HG03108 (cell line): ENCODE results near the gene ODC1.
"Not testable (repeated sequence)": the region's sequence is repeated elsewhere in the genome, so short reads cannot be mapped to it uniquely, and the experiment has no call there.

ENCODE experiments used
- ATAC-seq: cut with Tn5 transposase; IDR thresholded peaks from one replicate; pipeline ENCODE4 v1.9.1; 2021; ENCODE audit warnings: moderate library complexity; ENCODE audit not compliant: unreplicated experiment

ODC1 gene

GRCh38 chr2:10454505-10454904, 6.4 kb upstream of the ODC1 start:
- ATAC-seq = no peak

- no peak for ATAC-seq
These were observed 5.8 kb upstream of the ODC1 start for GRCh38 chr2:10453905-10454298.

DNA sequence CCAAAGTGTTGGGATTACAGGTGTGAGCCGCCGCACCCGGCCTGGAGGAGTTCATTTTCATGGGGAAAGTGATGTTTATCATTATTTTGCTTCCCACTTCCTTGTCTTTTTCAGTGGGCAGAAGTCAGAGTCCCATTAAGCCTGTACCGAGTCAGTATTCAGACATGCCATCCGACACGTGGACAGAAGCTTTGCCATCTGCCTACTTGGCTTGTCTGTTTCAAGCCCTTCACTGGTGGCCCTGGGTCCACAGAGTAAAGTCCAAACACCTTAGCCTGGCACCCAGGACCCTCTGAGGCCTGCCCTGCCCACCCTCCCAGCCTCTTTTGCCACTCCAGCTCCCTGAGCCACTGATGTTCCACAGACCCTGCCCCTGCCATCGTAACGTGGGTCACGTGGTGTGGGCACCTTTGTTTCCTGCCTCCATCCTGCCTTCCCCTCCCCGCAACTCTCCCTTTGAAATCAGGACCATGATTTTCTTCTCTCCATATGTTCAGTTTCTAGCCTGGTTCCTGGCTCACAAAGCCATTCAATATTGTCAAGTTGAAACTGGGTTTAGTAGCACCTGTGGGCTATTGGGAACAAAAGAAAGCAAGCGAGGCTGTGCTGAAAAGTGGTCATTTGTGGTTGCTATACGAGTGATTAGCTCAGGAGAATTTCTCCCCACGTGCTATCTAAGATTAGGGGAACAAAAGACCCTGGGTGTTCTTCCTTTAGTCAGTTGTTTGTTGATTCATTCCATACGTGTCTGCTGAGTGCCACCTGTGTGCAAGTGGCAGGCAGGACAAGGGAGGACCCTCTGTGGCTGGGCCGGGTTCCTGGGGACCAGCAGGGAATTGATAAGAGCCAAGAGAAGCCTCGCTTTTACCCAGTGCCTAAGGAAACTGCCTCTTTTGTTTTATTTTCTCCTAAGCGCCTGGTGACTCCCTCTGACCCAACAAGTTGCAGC, 5.1 kb upstream of the ODC1 start:
- no peak for ATAC-seq

- ATAC-seq = no peak
These were observed 4.2 kb upstream of the ODC1 start for GRCh38 chr2:10452312-10452711.

GRCh38 chr2:10451819-10452218, 3.7 kb upstream of the ODC1 start:
- no peak for ATAC-seq

- ATAC-seq = no peak
These were observed 1.9 kb upstream of the ODC1 start for GRCh38 chr2:10449838-10450691.

- no peak for ATAC-seq
These were observed 1.3 kb upstream of the ODC1 start for GRCh38 chr2:10449486-10449831.

GRCh38 chr2:10448576-10449485, 704 bp upstream of the ODC1 start:
- peak; percentile 51 for ATAC-seq

- peak; percentile 22 for ATAC-seq
These were observed 730 bp downstream of the ODC1 start for GRCh38 chr2:10447300-10447894.

- ATAC-seq = no peak
These were observed 1.5 kb downstream of the ODC1 start for GRCh38 chr2:10446631-10447030.

- no peak for ATAC-seq
These were observed 3.7 kb downstream of the ODC1 start for GRCh38 chr2:10444463-10444862.

GRCh38 chr2:10442469-10443126, 5.5 kb downstream of the ODC1 start:
- not testable (repeated sequence) for ATAC-seq

DNA sequence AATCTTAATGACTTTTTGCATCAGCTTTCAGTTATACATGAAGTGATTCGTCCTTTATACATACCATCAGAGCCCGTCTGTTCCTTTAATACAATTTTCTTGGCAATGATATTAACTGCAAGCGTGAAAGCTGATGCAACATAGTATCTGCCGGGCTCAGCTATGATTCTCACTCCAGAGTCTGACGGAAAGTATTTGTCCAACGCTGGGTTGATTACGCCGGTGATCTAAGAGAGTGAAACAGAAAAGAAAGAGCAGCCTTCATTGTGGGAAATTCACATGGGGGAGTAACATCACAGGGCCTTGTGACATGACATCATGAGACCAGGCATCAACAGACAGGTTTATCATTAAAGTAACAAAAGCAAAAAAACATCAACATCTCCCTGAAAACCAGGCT, 6.2 kb downstream of the ODC1 start:
- no peak for ATAC-seq

GRCh38 chr2:10440736-10441135, 7.4 kb downstream of the ODC1 start:
- ATAC-seq = no peak

DNA sequence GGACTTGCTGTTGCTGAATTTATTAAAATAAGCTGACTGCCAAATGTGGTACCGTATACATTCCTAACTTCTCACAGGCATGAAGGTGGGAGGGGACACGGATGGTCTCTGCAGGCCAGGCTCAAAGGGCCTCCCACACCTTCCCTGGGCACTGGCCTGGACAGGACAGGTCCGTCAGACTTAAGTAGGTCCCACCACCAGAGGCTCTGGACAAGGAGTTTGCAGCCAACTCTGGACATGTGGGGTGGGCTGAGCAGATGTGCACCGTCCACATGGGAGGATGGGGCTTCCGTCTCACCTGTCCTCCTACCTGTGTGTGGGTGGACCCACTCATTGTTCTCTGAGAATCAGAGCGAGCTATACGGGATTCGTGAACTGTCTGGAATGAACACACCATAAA, 8.2 kb downstream of the ODC1 start:
- ATAC-seq = no peak

DNA sequence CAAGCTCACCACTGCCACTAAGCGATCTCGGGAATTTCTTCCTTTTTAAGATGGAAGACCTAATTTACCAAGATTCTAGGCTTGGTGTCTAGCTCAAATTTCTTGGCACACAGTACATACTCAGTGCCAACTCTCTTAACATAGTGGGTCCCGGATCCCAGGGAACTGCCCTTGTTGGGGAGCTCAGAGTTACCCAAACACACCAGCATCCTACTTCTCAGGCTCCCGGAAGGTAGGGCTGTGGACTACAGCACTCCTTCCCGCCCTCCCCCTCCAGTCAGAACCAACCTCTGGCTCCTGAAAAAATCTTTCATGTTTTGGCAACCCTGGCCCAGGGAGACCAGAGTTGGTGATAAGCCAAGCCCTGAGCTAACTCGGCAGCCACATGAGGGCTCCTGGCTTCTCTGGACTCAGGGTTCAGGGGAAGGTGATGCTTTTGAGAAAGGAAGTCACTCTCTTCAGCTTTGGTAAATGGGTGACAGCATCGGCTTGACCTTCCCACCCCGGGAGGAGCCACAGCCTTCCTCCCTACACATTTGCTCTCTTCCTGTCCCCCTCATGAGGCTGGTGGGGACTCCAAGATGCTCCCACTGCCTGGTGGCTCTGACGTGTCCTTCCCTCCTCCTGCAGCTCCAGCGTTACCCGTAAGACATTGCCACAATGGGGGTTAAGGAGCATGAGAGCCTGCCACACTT, 8.8 kb downstream of the ODC1 start:
- ATAC-seq = no peak

- ATAC-seq = no peak
These were observed 9.4 kb downstream of the ODC1 start for GRCh38 chr2:10438688-10439087.

GRCh38 chr2:10437806-10438205, 10.3 kb downstream of the ODC1 start:
- ATAC-seq = no peak

DNA sequence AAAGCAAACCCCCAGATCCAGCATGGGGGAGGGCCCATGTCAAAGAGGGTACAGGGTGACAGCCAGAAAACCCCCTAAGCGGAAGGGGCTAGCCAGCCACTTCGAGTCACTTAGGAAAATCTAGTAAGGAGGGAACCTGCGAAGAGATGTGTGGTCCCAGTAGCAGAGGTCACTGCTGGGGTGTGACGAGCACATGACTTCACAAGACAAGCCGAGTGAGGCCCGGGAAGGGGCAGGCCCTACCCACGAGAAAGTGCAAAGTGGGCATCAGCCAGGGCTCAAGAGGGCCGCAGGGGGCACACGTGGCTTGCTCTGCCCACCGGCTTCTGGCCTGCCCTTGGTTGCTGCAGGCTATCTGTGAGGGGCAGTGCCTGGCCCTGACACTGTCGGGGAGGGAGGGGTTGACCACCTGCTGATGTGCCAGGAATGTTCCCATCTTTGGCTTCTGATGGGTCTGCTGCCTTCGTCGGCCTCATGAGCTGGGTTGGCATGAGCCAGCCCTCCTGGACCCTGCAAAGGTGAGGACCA, 11.5 kb downstream of the ODC1 start:
- ATAC-seq = no peak
